Muscle of back (tissue), 13 donors: ENCODE results near the gene SLPI. TPM values are rescaled to one million over a fixed set of nuclear protein-coding genes. Genes with fewer than 3 reads are reported as not detected.

Experiments
- DNase-seq, 3 donors: peaks; one replicate each; pipeline versions ENCODE4 v3.0.0 to v3.0.0-alpha.2; 2013
- long read RNA-seq, 9 donors: transcript quantifications; one replicate each; lab custom pipeline, GENCODE V29; 2026
- polyA plus RNA-seq, 10 donors: library from polyadenylated mRNA; unstranded; fragments of 120-200 nt; gene quantifications; one replicate each; pipeline ENCODE4 v1.2.1, GENCODE V29; 2013; ENCODE audit not compliant: insufficient read length in 10 of 10

Gene SLPI, protein sequence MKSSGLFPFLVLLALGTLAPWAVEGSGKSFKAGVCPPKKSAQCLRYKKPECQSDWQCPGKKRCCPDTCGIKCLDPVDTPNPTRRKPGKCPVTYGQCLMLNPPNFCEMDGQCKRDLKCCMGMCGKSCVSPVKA
- polyA plus RNA-seq: under 1 TPM in 3 of 10 donors, not detected in 7; 0.34 to 0.71 (median 0.69) TPM
- long read RNA-seq, donor 1: 0 reads
- long read RNA-seq, donor 2: 0 reads
- long read RNA-seq, donor 3: 0 reads
- long read RNA-seq, donor 4: 0 reads
- long read RNA-seq, donor 5: 0 reads
- long read RNA-seq, donor 6, partial matches to known transcripts: 0 of 1 reads
- long read RNA-seq, donor 6, other reads (novel, unspliced or antisense): 0 of 1 reads
- long read RNA-seq, donor 7: 0 reads
- long read RNA-seq, donor 8: 0 reads
- long read RNA-seq, donor 9, partial matches to known transcripts: 0 of 2 reads
- long read RNA-seq, donor 9, other reads (novel, unspliced or antisense): 0 of 2 reads

DNA sequence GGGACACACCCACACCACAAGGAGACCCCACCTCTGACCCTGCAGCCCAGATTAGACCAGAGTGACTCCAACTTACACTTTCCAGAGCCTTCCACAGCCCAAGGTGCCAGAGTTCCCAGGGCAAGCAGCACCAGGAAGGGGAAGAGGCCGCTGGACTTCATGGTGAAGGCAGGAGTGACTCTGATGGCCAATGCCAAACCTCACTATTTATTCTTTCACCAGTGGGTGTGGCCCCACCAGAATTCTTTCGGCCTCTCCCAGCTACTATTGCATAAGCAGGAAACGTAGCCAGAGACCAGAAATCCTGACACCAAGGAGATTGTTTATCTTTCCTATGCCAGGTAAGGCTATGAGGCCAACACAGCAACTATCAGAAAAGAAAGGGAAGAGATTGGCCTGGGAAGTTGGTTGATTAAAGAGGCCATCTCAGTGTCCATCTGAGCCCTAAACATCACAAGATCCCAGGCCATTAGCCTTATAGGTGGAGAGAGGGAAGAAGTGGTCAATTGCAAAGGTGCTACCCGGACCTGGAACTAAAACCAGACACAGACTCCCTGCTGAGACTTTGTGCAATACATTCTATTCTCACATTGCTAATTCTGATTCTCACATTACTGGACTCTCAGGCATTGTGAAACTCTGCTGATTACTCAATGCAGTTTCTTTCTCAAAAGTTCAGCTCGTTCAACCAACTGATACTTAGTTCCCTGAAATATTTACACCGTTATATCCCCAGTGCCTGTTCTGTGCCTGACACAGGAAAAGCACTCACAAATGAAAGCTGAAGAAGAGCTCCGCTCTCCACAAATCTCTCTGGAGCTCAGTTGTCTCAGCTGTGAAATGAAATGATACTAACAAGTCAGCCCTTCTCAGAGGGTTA lies at the start of gene SLPI:
Gene SLPI (minus strand): TSS at position 182 of the 880 bp plus-strand sequence. CDS start 21 bp downstream, at position 161.
- DNase-seq: peak in 1 of 3 donors; percentile 3

DNA sequence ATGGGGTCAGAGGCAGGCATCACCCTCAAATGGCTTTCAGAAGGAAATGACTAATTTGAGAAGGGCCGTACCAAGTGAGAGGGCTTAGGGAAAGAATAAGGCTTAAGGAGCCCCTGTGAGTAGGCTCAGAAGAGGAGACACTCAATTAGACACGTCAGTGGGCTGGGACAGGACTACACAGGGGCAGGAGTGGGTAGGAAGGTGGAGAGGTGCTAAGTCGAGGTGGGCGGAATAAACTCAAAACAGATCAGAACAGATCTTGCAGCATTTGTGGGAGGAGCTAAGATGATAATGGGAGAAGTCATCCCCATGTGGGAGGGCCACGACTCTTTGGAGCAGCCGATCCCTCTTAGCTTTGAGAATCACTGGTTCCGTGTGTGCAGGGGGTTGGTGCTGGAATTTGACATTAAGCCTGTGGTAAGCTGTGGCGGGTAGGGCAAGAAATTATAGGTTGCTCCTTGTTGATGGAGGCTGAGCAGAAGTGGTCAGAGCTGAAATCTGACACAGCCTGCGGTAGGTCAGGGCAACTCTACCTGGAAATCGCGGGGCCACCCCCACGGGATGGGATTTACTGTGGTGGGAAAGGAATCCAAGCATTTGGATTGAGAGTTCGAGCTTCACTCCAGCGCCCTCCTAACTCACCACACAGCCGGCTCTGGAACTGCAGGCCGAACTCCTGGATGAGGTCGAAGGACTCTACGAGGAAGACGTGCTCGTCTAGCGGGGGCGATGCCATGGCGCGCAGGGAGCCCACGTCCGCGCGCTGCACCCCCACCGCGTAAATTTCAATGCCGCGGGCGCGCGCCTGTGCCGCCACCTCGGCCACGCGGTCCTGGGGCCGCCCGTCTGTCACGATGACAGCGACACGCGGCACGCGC lies 49.5 kb upstream of the SLPI start:
- no peak for DNase-seq

DNA sequence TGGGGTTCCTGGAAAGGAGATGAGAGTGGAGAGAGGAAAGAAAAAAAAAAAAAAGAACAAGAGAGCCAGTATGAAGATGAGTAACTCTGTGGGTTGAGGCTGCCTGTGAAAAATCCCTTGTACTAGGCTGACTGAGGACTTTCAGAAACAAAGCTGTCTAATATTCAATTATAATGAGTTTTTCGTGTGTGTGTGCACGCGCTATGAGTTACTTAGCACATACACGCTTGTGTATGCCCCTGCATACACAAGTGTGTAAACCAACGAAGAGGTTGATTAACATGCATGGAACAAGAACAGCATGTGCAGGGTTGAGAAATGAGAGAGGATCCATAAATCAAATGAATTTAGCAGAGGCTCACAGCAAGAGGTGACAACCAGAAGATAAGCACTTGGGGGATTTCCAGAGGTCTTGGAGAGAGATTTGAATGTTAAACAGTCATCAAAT lies 47.5 kb upstream of the SLPI start:
- DNase-seq: no peak

DNA sequence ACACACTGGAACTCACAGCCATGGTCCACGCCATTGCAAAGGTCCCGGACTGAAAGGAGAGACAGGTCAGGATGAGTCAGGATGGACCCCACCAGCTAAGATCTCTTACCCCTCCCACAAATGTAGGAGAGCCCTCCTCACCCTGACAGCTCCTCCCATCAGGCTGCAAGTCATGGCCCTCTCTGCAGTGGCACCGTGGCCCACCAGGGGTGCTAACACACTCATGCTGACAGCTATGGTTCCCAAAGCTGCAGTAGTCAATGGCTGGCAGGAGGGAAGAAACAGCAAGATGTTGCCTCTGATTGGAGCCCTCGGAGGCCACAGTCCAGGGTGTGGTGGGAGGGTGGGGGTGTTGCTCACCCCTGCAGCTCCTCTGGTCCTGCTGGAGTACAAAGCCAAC lies 46.6 kb upstream of the SLPI start:
- no peak for DNase-seq

DNA sequence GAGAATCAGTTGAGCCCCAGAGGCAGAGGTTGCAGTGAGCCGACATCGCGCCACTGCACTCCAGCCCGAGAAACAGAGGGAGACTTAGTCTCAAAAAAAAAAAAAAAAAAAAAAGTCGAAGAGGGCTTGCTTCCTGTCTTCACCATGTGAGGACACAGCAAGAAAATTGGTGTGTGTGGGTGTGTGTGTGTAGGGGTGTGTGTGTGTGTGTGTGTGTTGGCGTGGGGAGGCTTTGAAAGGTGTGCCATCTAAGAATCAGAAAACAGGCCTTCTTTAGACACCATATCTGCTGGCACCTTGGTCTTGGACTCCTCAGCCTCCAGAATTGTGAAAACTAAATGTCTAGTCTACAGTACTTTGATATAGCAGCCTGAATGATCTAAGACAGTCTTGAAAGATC lies 45.4 kb upstream of the SLPI start:
- DNase-seq: no peak

DNA sequence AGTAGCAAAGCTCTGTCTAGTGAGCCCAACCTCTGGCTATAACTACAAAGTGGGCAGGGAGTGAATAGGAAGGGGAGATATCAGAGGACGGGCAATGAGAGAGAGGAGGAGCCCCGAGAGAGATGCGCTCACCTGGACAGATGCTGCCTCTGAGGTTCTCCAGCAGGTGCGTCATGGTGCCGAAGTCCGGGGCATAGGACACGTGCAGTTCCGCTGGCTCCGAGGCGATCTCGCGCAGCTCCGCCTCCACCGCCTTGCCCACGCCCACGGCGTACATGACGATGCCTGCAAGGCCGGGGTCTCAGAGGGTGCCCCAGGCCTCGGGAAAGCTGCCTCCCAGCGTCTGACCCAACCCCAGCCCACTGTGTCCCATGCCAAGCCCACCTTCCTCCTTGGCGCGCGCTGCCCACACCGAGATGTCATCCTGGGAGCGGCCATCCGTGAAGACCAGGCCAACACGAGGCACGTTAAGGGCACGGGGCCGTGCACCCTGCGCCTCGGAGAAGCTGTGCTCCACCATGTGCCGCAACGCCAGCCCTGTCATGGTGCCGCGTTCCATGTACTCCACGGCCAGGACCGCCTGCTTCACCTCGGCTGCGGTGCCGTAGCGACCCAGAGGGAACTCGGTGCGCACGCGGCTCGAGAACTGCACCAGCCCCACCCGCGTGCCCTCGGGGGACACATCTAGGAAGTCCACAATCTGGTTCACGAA lies 43.6 kb upstream of the SLPI start:
- DNase-seq: no peak

DNA sequence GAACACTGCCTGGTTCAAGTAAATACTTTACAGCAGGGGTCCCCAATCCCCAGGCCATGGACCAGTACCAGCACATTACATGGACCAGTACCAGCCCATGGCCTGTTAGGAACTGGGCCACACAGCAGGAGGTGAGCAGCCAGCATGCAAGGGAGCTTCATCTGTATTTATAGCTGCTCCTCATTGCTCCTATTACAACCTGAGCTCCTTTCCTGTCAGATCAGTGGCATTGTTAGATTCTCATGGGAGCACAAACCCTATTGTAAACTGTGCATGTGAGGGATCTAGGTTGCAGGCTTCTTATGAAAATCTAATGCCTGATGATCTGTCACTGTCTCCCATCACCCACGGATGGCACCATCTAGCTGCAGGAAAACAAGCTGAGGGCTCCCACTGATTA lies 40.3 kb upstream of the SLPI start:
- no peak for DNase-seq

DNA sequence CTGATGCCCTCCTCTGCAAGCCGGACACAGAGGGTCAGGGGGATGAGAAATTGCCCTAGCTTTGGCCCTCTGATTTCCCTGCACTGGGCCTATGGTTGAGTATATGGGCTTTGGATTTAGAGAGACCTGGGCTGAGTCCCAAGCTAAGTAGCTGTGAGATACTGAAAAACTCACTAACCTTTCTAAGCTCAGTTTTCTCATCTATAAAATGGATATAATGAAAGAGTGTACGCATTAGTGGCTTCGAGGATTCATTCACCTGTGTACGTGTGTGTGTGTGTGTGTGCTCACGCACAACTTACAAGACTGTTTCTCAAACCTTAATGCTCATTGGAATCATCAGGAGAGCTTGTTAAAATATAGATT lies 39.6 kb upstream of the SLPI start:
- no peak for DNase-seq

DNA sequence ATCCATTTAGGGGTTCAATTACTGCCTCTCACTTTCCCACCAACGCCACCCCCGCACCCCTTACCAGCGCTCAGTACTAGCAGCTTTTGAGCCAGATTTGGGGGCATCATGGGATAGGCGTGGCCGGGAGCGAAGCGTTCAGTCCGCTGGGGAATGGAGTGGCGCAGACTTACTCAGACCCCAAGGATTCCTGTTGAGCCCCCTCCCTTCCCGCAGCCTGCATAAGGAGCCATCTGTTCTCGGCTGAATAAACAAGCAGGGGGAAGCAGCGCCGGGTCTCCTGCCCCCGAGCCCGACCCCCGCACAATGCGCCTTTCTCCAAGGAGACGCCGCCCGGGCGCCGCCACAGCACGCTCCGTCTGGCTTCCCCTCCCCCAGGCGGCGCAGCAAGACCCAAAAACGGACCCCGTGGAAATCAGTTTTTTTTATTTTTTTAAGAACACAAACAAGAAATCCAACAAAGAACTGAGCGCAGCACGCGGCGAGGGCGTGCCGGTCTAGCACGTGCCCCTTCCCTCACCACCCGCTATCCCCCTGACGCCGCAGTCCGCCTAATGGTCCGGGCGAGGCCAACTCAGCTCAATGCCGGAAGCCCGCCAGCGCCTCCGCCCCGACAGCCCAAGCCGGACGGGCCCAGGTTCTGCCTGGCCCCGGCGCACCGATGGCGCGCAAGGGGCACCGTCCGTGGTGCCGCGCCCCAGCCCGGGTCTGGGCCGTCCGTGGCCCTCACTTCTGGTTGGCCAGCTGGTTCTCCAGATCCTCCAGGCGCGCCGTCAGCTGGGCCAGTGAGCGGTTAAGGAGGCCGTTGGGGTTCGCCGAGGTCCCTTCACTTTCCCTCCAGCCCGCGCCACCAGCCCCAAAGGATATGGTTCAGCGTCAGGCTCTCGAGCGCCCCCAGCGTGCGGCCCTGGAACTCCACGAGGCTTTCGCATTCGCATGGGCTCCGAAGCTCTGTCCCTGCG lies 39.0 kb upstream of the SLPI start:
- DNase-seq: peak; percentile 36 to 85 (median 61)

DNA sequence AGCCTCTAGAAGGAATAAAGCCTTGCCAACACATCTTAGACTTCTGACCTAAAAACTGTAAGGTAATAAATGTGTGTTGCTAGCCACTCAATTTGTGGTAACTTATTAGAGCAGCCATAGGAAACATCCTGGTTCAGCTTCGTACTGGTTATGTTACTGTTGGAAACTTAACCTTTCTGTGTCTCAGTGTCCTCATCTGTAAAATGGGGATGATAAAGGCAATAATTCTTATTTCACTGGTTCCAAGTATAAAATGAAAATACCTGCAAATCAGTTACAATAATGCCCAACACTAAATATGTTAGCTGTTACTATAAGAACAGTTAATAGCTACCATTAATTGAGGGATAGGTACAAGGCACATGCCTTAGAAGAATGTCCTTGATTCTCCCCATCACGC lies 38.0 kb upstream of the SLPI start:
- DNase-seq: no peak

DNA sequence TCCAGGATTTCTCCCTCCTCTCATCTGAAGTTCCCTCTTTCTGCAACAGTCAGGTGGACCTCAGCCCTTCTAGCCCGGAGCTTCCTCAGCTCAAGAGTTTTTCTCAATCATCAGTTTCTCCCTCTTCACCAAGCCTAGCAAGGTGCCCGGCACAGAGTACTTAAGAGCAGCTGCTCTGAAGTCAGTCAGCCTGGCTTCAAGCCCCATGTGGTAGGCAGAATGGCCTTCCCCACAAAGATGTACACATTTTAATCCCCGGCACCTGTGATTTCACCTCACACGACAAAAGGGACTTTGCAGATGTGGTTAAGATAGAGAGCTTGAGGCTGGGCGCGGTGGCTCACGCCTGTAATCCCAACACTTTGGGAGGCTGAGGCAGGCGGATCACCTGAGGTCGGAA lies 37.2 kb upstream of the SLPI start:
- no peak for DNase-seq

DNA sequence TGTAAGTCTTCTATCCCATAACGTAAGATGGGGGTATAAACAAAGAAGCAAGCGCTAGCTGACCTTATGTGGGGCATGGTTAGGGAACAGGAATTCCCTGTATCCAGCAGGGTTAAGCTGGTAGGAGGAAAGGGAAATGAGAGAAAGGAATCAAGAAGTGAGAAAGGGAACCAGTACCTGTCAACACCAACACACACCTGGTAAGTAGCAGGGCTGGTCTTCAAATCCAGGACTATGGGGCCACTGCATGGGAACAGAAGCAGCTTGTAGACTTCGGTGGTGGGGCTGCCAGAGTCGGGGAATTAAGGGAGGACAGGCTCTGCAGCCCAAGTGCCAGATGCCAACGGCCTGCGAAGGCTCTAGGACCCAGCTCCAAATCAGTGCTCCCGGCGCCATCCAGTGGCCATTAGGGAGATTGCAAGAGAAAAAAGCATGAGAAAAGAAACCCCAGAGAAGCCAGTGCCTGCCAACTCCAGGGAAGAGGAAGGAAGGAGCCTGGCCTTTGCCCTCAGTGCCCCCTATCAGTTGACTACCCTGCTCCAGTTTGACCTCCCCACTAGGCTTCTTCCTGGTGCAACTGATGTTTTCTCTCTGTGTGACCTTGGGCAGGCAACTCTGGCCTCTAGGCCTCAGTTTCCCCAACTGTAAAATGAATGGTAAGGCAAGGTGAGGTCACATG lies 36.5 kb upstream of the SLPI start:
- peak; percentile 44 to 80 (median 54) for DNase-seq

DNA sequence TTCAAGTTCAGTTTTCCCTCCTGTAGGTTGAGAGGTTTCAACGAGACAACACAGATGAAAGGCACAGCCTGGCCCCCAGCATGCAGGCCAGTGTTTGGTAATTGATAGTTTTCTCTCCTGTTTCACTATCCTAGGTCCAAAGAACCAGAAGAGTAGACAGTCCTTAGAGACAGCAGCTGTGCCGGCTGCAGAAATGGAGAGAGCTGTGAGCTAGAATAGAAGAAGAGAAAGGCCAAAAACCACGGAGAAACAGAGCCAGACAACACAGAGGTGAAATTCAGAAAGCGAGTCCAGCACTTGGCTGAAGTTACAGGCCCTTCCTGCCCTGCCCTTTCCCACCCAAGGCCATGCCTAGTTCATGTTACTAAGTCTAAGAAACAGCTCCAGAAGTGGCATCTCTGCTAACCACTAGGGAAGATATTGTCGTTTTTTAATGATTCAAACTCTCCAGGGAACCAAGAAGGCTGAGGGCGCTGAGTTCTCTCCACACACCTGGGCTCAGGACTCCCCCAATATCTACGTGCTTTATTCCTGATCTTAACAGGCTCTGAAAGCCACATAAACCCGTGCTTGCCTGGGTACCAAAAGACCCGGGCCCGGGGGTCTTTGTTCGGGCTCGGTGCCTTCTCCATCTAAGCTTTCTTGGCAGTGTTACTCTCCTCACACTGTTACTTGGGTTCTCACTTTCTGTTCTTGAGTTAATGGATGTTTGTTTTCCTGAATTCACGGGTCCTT lies 35.7 kb upstream of the SLPI start:
- peak in 1 of 3 donors; percentile 39 for DNase-seq

DNA sequence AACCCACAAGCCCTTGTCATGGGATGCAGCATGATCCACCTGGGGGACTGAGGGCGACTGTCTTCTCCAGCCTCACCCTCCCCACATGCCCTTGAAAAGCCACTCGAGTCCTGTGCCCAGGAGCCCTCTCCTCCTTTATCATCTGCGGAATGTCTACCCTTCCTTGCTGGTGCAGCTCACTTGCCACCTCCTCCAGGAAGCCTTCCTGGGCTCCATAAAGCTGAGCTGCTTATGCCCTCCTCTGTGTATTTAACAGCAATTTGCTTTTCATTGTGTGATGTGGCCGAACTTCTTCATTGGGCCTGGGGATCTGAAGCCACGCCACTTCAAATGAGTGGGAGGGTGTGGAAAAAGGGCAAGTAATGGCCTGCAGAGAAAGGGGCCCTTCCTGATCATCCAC lies 34.5 kb upstream of the SLPI start:
- DNase-seq: no peak

DNA sequence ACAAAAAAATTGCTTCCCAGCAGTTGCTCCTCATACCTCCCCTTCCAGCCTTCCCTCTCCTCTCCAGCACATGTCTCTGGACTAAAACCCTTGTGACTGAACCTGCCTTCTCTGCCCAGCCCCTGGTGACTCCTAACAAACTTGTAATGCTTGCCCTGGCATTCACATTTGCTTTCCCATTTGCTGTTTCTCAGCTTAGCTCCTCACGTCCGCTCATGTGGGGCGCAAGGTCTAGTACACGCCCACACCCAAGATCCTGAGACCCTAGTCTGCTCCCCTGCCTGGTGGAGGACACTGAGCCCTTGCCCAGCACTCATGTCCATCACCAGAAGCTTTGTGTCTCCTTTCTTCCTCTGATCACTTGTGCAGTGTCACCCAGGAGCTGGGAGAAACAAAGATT lies 34.0 kb upstream of the SLPI start:
- DNase-seq: no peak

DNA sequence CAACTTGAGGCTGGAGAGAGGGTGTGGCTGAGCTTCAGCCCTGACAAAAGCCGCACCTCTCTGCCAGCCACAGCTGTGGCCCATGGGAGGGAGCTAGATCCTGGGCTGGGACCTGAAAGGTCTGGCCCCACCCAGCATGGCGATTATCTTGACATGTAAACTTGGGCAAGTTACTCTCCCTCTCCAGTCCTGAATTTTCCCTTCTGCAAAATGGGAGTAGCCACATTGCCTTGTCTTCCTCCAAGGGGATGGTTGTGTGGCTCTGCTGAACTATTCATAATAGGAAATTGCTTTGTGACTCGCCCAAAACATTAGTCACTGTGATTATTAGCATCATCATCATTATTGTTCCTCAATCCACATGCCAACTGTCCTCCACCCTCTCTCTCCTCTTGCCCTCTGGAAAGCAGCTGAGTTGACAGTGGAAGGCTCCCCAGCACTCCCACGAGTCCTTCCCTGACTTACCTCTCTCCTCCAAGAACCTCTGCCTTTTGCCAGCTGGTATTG lies 29.2 kb upstream of the SLPI start:
- no peak for DNase-seq

DNA sequence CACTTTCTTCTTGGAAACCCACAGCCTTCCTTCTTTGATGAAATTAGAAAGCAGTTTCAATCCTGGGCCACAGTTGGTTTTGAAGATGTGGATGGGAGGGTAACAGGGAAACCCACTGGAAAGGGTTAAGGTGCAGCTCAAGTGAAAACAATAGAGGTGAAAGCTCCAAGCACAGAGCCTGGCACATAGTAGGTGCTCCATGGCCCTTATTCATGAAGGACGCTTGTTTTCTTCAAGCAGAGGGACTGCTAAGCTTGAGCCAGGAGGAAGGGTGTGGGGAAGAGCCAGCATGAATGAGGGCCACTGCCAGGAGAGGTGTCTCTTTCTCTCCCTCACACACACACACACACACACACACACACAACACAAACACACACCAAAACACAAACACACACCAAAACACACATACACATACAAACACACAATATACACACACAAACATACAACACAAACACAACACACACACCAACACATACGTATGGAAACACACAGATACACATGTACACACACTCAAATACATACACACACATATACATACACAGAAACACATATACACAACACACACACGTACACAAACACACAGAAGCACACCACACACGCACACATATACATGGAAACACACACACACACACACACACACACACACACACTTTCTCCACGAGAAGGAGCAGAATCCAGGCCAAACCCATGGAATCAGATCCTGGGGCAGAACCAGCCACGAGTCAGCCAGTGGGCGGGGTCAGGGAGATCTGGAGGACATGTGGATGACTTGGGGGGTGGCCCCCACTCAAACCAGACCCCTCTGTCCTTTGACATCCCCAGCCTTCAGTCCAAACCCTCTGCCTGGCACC lies 28.6 kb upstream of the SLPI start:
- DNase-seq: no peak
